SK-N-MC (cell line): ENCODE results near the gene NTNG1.

Experiments used
- EZH2 ChIP-seq: fragments of 200-600 bp; sonication (generic); IDR thresholded peaks from one replicate; pipeline ENCODE4 v1.6.1; 2017; ENCODE audit warnings: antibody characterized with exemption
- FOXP2 ChIP-seq: optimal IDR thresholded peaks from 2 replicates; pipeline ENCODE3; 2011; ENCODE audit warnings: mild to moderate bottlenecking, moderate library complexity; ENCODE audit not compliant: insufficient read depth; ENCODE audit errors: extremely low read length, control extremely low read depth
- POLR2AphosphoS5 ChIP-seq: IDR thresholded peaks from 2 replicates; pipeline ENCODE4 v1.6.1; 2012; ENCODE audit warnings: mild to moderate bottlenecking, low read depth, low read length, borderline replicate concordance

DNA sequence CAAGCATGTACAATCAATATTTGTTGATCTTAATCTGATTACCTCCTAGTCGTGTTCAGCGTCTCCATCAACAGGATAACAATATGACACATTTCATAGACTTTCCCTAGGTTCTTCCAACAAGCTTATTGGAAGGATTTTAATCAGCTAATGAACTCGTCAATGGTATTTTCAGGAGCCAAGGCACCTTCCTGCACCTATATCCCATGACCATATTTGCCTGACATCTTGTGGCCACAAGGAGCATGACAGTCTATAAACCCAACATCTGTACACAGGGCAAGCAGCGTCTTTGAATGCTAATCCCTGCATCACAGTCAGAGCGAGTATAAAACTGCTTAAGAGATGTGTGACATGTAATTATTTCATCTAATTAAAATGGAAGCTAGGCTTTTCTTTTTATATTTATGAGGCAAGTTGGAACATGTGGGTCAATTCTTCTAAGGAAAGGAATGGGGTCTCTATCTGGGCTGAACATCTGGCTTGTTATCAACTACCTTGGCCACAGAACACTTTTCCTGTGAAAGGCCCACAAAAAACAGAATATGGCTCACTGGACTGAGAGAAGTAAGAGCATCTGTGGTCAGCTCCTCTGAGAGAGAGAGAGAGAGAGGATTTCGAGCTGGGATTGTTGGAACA is 388.8 kb downstream of the NTNG1 start:
- TF ChIP-seq EZH2 (no peak), POLR2AphosphoS5 (no peak), FOXP2 (no peak)
